Heart left ventricle (tissue), 13 donors: ENCODE results near the gene NFASC.

Experiments used
- CTCF ChIP-seq, 12 donors: fragments of 200-600 bp; sonication (generic) in 4 of 12; IDR thresholded peaks; one replicate each; pipeline versions ENCODE4 v1.5.0 to v1.8.0; 2018 to 2022; ENCODE audit warnings: antibody characterized with exemption in 12 of 12, mild to moderate bottlenecking in 5 of 12
- POLR2A ChIP-seq, 2 donors: fragments of 450-650 bp; IDR thresholded peaks; one replicate each; pipeline ENCODE4 v1.6.1; 2017; ENCODE audit warnings: antibody characterized with exemption in 2 of 2, mild to moderate bottlenecking in 2 of 2, moderate library complexity in 2 of 2
- donor health status: ischemic (EF 13 %, LVEDD 7.1; RV severe dilation, severe dysfunction).
- donor health status: DM: no; HTN: yes; CAD: no.
- donor health status: DM: no; HTN: no; CAD: no.
- donor health status: ischemic (EF 25% LVEDD 6.9; RV normal size, moderate dysfunction).
- donor health status: ischemic (EF 25% LVEDD 5.7; RV mildly dilated, moderate dysfunction).
- donor health status: ischemic (EF 35%, LVEDD 5.7; RV mildly dilated, moderate dysfunction).
- donor health status: nonischemic (EF 11% LVEDD 7.7; RV severe dilation, severe dysfunction).
- donor health status: DM: yes; HTN: yes; CAD: no.
- donor health status: PGD.
- donor health status: ischemic (EF 29% LVEDD 5.4; RV normal size, mild dysfunction).
- donor health status: nonischemic (EF 23%, LVEDD 6.1; RV moderate dilation, normal function).

- TF ChIP-seq CTCF (IDR thresholded peaks at IDR 0.05) (no peak), POLR2A (IDR thresholded peaks at IDR 0.05) (no peak)
These were observed 4.6 kb downstream of the NFASC start for GRCh38 chr1:204875255-204875654.
